ENCODE results near the gene FAM118B. TPM values are rescaled to one million over a fixed set of nuclear protein-coding genes. Genes with fewer than 3 reads are reported as not detected.

The FAM118B gene
- total RNA-seq, 3 donors from 2014 or later, result 14.4 to 19.0 (median 18.7) TPM

GRCh38 chr11:126217491-126217890, 5.9 kb downstream of the FAM118B start:
- Histone ChIP-seq H3K4me3 (no peak overlapping the region), H3K9me3 (no peaks in the 10 kb centered on the region), H3K36me3 (no peaks in the 10 kb centered on the region), H3K4me1 (no peaks in the 10 kb centered on the region), H3K27ac (no peak overlapping the region), H3K27me3 (no peaks in the 10 kb centered on the region)
- intact Hi-C loops (cut with DNase I; ENCODE audit: low total_unique reads), result no loop called here
- TF ChIP-seq POLR2A (IDR thresholded peaks at IDR 0.05), result no peak
- TF ChIP-seq POLR2AphosphoS5 (IDR thresholded peaks at IDR 0.05), result no peak
- TF ChIP-seq CTCF (IDR thresholded peaks at IDR 0.05), result no peak
- no peak for DNase-seq (ENCODE audit: low spot score in 2 of 2)

- Histone ChIP-seq H3K36me3 (no peaks in the 10 kb centered on the region), H3K9me3 (no peaks in the 10 kb centered on the region), H3K4me3 (no peak overlapping the region), H3K27ac (no peak overlapping the region), H3K4me1 (no peaks in the 10 kb centered on the region), H3K27me3 (no peaks in the 10 kb centered on the region)
- TF ChIP-seq POLR2AphosphoS5 (IDR thresholded peaks at IDR 0.05), result no peak
- TF ChIP-seq CTCF (IDR thresholded peaks at IDR 0.05), result no peak
- TF ChIP-seq POLR2A (IDR thresholded peaks at IDR 0.05), result no peak
- intact Hi-C loops (cut with DNase I; ENCODE audit: low total_unique reads), result no loop called here
- DNase-seq (ENCODE audit: low spot score in 2 of 2), result no peak
Observed at GRCh38 chr11:126219547-126219946, 8.0 kb downstream of the FAM118B start.

GRCh38 chr11:126224647-126225294, 13.2 kb downstream of the FAM118B start:
- intact Hi-C loops (cut with DNase I; ENCODE audit: low total_unique reads), result no loop called here
- Histone ChIP-seq H3K4me3 (no peak overlapping the region), H3K27me3 (no peaks in the 10 kb centered on the region), H3K36me3 (no peaks in the 10 kb centered on the region), H3K27ac (no peak overlapping the region), H3K4me1 (no peaks in the 10 kb centered on the region), H3K9me3 (no peaks in the 10 kb centered on the region)
- TF ChIP-seq POLR2AphosphoS5 (IDR thresholded peaks at IDR 0.05), result no peak
- TF ChIP-seq CTCF (IDR thresholded peaks at IDR 0.05), result no peak
- TF ChIP-seq POLR2A (IDR thresholded peaks at IDR 0.05), result no peak
- DNase-seq (ENCODE audit: low spot score in 2 of 2), result no peak

- H3K4me3 ChIP-seq, result no peak overlapping the region
- H3K27ac ChIP-seq, result no peak overlapping the region
- H3K27me3 ChIP-seq, result no peaks in the 10 kb centered on the region
- DNase-seq (ENCODE audit: low spot score in 2 of 2), result no peak
- TF ChIP-seq POLR2AphosphoS5 (IDR thresholded peaks at IDR 0.05) (no peak), POLR2A (IDR thresholded peaks at IDR 0.05) (no peak), CTCF (IDR thresholded peaks at IDR 0.05) (no peak)
- intact Hi-C loops (cut with DNase I; ENCODE audit: low total_unique reads), result no loop called here
- H3K9me3 ChIP-seq, result no peaks in the 10 kb centered on the region
- H3K36me3 ChIP-seq, result no peaks in the 10 kb centered on the region
- no peaks in the 10 kb centered on the region for H3K4me1 ChIP-seq
Observed at GRCh38 chr11:126225295-126225665, 13.7 kb downstream of the FAM118B start.

GRCh38 chr11:126226334-126227084, 14.9 kb downstream of the FAM118B start:
- H3K9me3 ChIP-seq, result no peaks in the 10 kb centered on the region
- H3K27me3 ChIP-seq, result no peaks in the 10 kb centered on the region
- DNase-seq (ENCODE audit: low spot score in 2 of 2), result no peak
- H3K4me1 ChIP-seq, result no peaks in the 10 kb centered on the region
- H3K4me3 ChIP-seq, result no peak overlapping the region
- intact Hi-C loops (cut with DNase I; ENCODE audit: low total_unique reads), result no loop called here
- H3K27ac ChIP-seq, result no peak overlapping the region
- no peaks in the 10 kb centered on the region for H3K36me3 ChIP-seq
- TF ChIP-seq POLR2AphosphoS5 (IDR thresholded peaks at IDR 0.05) (no peak), CTCF (IDR thresholded peaks at IDR 0.05) (no peak)
